ENCODE data around the gene CEP128.

- TF ChIP-seq CTCF (conservative IDR thresholded peaks at IDR 0.05; ENCODE audit: low read depth in 2 of 2), result no peak
- no peak for TF ChIP-seq EZH2 (IDR thresholded peaks at IDR 0.05; ENCODE audit: low read depth, unreplicated experiment)
- no peak for TF ChIP-seq POLR2AphosphoS5 (IDR thresholded peaks at IDR 0.05; ENCODE audit: low read depth)
- TF ChIP-seq REST (IDR thresholded peaks at IDR 0.05; ENCODE audit: unreplicated experiment), result no peak
- TF ChIP-seq ETS1 (IDR thresholded peaks at IDR 0.05), result no peak
- TF ChIP-seq EZH2phosphoT487 (IDR thresholded peaks at IDR 0.05; ENCODE audit: unreplicated experiment), result no peak
- TF ChIP-seq JUNB (IDR thresholded peaks at IDR 0.05; ENCODE audit: unreplicated experiment), result no peak
These were observed 455.8 kb downstream of the CEP128 start for GRCh38 chr14:80485764-80486163.
